ENCODE results near the gene ZMIZ1.

ZMIZ1 gene

DNA sequence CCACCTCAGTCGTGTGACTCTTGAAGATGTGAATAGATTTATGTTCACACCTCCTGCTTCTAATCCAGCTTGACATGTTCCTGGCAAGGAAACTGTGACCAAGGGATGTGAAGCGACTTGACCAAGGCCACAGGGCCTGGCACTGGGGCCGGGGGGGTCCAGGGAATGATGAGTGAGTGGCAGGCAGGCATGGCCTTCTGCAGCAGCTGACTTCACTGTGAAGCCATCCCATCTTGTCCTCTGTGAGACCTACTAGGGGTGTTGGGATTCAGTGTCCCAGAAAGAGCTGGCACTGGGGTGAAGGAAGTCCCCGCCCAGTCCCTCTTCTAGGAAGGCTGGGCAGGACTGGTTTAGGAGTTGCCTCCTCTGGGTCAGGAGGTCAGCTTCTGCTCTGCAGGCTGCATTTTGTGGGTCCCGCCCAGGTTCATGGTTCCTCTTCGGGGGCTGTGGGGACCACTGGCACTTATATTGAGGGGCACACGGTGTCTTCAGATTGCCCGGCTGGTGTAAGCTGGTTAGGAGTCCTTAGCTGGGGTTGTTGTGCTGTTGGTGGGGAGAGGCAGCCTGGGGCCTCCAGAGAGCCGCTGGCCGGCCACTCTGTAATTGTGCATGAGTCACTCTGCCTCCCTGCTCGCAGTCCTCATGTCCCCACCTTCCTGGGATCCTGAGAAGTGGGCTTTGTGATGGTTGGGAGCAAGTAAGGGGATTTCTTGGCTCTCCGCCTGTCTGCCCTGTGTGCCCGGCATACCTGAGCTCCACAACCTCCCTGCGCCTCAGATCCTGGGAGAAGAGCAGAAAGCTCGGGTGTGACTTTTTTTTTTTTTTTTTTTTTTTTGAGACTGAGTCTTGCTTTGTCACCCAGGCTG, 11.0 kb downstream of the ZMIZ1 start:
- DNase-seq (ENCODE audit: low read depth) = no peak

DNA sequence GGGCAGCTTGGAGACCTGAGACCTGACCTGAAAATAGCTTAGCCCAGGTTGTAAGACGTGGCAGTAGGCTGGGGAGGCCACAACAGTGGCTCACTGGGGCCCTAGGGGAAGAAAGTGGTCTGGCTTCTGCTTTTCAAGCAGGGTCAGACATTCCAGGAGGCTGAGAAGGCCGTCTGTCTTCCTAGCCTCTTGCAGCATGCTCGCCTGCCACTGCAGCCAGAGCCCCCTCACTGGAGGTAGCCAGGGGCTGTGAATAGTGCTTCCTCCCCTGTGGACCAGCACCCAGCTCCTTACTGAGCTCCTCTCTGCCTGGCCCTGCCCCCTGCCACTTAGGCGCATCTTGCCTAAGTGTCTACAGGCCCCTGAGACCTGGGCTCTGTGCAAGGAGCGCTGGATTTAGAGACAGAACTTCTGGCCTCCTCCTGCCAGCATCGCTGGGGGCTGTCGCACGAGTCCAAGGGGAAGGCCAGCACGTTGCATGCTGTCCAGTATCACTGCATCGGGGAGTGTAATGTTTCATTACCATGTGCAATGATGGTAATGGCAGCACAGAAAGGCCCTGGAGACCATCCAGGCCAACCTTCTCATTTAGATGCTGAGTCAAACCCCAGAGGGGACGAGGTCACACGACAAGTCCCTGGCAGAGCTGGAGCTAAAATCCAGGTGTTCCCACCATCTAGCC, 12.7 kb downstream of the ZMIZ1 start:
- no peak for DNase-seq (ENCODE audit: low read depth)

DNA sequence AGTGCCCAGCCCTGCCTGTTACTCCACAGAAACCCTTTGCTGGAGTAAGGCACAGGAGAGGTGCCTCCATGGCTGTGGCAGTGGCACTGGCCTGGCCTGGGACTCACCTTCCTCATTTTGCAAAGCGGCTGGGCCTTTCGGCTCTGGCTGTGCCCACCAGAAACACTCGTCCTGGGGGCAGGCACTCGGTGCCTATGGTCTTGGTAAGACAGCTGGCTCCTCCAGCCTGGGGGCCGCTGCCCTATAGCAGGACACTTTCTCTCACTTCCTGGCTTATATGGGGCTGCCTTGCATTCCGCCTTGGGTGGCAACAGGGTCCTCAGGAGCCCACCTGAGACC, 13.2 kb downstream of the ZMIZ1 start:
- DNase-seq (ENCODE audit: low read depth) = no peak

DNA sequence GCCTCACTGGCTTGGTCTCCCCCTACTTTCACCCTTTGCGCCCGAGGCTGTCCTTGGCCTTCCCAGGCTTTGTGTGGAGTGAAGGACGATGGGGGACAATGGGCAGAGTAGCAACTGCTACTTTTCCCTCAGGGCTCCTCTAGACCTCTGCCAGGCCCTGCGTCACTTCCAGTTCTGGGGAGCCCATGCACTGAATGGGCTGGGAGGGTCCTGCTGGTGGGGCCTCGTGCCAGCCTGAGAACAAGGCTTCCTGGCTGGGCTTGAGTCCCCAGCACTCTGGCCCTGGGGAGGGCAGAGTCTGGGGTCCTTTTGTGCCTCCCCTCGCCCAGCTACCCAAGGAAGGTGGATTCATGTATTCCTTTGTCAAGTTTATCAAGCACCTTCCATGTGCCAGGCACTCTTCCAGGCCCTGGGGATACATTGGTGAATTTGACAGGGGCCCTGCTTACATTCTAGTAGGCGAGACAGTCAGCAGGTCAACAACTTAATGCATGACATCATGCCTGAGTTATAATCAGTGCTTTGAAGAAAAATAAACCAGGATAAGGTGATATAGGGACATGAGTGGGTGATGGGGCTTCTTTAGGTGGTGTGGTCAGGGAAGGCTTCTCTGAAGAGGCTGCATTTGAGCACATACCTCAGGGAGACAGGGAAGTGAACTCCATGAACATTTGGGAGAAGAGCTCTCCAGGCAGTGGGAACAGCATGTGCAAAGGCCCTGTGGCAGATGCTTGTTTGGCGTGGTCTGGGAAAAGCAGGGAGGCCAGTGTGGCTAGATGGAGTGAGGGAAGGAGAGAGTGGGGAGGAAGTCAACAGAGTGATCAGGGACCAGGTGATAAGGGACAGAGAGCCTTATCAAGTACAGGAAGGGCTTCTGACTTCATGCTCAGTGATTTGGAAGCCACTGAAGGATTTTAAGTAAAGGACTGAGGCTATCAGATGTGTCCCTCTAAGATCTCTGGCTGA, 14.1 kb downstream of the ZMIZ1 start:
- no peak for DNase-seq (ENCODE audit: low read depth)

DNA sequence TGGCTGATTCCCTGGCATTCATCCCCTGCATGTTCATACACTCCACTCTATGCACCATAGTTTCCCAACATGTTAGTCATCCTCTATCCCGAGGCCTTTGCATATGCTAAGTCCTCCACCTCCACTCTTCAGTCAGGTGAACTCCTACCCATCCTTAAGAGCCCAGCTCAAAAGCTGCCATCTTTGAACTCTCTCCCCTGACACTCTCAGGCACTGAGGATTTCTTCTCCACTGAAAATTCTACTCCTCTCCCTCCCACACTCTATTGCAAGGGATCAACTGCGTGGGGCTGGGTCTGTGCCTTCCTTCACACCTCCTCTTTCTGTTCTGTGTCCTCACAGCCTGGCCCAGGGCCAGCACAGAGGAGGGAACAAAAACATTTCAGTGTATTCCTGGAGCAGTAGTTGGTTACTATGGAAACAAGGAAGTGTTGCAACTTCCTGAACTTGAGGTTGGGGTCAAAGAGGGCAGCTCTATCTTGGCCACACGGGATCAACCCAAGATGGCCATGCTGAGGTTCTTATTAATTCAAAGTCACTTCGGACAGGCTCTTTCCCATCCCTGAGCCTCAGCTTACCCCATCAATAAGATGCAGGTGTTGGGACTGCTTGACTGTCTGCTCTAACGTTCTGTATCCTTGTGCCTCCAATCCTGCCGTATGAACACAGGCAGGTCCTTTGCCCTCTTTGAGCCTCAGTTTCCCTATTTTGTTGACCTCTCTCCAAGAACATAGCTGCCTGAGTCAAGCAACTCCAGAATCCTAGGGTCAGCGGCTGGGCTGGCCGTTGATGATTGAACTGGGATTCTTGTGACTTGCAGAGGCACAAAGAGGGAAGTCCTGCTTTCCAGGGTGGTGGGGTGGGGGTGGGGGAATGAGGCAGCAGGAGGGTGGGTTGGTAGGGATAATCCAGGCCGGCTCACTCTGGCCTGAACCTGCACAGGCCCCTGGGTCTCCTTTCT, 15.5 kb downstream of the ZMIZ1 start:
- DNase-seq (ENCODE audit: low read depth) = no peak

DNA sequence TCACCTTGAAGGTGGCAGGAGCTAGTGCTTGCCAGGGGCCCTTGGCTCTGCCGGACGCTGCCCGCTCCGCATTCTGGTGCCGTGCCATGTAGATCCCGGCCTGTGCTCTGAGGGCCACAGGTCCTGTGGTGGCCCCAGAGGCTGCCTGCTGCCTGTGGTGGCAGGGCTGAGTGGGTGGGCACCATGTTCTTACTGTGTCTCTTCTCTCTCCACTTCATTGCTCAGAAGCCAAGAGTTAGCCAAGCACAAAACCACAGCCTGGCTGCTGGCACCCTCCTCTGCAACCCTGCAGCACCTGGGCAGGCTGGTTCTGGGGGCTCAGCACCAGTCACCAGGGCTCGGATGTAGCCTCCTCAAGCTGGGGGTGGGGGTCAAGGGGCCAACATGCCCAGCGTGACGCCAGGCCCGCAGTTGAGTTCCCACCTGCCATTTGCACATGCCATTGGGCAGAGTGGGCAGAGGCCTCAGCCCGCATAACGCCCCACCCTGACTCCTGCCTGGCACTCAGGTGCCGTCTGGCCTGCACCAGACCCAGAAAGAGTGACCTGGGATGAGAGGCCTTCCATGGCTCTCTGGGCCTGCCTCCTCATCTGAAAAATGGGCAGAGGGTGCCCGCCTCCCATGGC, 16.3 kb downstream of the ZMIZ1 start:
- DNase-seq (ENCODE audit: low read depth) = no peak

DNA sequence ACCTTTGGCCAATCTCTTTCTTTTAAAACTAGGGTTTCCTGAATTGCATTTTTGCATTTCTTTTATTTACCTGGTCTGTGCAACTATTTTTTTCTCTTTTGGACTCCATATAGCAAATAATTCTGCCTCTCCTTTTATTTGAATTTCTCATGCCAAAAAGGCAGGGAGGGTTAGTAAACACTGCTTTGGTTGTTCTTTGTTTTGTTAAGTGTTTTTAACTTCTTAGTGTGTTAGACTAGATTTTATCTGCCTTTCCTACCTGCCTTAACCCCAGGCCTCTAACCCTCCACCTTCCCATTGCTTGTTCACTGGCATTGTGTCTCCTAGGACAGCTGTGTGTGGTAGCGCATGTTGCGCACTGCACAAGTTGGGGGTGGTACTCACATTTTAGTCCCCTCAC, 18.1 kb downstream of the ZMIZ1 start:
- DNase-seq (ENCODE audit: low read depth) = no peak

DNA sequence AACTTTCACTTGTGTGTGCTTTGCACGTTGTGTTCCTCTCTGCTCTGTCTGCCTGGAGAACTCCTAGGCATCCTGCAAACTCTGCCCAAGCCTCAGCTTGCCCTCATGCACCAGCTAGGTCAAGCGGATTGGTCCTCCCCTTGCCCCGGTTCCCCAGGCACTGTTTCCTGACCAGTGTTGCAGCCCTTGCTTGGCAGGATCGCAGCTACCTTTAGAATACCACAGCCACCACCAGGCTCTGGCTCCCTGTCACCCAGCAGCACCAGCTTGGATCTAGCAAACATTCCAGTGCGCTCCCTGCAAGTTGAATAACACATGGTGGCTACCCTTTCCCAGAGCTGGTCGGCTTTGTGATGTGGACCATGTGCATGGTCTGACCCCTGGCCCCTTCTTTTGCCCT, 19.0 kb downstream of the ZMIZ1 start:
- no peak for DNase-seq (ENCODE audit: low read depth)

DNA sequence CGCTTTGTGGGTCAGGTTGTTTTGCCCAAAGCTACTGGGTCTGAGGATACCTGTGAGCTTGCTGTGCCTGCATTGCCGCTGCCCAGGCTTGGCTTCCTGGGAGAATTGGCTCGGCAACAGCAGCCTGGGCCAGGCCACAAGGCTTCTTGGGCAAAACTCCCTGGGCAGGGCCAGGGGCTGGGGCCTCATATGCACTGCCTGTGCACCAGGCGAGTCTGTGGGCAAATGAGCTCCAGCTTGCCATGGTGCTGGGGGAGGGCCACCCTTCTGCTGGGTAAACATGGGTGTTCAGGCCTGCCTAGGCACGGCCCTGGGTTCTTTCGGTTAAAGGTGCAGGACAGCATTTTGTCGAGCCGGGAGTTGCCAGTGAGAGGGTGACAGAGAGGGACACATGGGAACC, 19.4 kb downstream of the ZMIZ1 start:
- no peak for DNase-seq (ENCODE audit: low read depth)

DNA sequence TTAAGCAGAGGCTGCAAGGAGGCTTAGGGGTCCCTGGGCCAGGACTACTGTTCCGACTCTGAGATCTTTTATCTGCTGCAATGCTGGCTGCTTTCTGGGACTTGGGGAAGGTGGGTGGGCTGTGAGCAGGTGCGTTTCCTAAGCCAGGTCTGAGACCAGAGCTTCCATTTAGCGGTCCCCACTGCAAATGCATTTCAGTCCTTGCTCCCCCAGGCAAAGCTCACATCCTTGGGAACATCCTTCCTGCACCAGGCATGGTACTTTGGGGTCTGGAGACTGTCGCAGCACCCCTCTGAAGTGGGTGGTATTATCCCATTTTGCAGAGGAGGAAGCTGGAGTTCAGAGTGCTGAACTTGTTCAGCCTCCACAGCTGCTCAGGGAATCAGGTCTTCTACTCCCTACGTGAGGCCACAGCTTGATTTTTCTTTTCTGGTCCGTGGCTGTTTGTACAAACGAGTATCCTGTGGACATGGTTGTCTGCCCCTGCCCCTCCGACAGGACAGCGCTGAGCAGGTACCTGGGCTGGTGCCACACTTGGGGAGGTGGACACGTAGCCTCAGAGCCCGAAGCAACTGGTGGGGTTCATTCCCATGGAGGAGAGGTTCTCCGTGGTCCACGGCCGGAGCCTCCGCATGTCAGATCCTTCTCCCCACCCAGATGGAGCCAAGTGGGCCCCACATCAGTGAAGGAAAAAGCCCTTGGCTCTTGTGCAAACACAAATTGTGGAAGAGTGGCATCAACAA, 20.0 kb downstream of the ZMIZ1 start:
- no peak for DNase-seq (ENCODE audit: low read depth)

DNA sequence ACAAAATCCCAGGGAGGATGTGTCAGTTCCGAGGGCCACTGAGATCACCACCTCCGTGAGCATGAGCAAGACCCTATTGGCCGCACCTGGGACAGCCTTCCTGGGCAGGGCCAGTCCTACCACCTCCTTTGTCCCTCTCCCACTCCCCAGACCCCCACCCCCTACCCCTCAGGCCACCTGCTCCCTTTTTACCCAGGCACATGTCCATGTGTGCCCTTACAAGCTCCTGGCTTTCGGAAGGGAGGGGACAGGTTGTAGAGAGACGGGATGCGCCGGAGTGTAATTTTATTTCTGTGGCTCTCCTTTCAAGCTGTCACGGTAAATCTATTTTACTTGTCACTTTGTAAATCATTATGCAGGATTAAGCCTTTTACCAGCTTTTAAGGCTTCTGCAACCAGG, 20.9 kb downstream of the ZMIZ1 start:
- DNase-seq (ENCODE audit: low read depth) = no peak

DNA sequence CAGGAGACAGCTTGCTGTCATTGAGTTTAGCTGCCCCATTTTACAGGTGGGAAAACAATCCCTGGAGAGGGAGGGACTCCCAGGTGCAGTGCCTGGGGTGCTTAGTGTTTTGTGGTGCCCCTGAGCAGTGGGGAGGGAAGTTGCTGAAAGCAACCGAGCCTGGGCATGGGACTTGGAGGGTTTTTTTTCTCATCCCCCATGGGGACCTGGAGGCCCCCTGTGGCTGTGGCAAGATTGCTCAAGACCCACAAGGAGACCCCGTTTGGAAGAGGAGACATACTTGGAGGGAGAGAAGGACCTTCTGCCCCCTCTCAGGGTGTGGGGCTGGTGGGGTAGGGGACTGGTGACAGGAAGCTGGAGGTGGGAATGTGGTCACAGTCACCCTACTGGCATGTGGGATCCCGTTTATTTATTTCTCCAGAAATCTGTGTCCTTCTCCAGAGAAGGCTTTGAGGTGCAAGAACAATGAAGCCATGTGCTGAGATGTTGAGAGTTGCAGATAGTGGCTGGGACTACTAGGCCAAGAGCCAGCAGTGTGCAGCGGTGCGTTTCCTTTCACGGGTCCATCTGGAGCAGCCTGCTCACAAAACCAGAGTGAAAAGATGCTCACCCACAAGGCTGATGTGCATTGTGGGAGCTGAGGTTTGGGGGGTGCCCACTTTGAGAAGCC, 21.5 kb downstream of the ZMIZ1 start:
- DNase-seq (ENCODE audit: low read depth) = no peak

DNA sequence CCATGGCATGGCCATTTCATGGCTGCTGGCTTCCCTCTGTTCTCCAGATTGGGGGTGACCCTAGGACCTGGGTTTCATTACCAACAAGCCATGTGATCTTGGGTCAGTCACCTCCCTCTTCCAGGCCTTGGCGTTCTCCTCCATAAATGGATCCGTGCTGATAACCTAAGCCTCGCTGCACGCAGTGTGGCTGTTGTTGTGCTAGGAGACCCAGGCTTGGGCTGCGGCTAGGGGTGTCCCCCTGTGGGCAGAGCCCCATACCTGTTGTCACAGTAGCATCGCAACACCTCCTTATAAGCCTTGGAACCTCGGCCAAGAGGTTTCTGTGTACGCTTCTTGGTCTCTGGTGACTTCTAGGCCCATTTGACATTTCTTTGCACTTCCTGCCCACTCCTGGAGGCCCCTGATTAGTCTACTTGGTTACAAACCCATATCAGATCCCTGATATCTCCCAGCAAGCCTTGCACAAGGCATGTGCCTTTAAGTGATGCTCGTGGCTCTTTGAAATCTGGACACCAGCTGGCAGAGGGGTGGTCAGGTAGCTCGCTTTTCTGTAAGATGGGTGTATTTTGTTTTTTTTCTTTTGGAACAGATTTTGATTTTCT, 23.6 kb downstream of the ZMIZ1 start:
- DNase-seq (ENCODE audit: low read depth) = no peak

DNA sequence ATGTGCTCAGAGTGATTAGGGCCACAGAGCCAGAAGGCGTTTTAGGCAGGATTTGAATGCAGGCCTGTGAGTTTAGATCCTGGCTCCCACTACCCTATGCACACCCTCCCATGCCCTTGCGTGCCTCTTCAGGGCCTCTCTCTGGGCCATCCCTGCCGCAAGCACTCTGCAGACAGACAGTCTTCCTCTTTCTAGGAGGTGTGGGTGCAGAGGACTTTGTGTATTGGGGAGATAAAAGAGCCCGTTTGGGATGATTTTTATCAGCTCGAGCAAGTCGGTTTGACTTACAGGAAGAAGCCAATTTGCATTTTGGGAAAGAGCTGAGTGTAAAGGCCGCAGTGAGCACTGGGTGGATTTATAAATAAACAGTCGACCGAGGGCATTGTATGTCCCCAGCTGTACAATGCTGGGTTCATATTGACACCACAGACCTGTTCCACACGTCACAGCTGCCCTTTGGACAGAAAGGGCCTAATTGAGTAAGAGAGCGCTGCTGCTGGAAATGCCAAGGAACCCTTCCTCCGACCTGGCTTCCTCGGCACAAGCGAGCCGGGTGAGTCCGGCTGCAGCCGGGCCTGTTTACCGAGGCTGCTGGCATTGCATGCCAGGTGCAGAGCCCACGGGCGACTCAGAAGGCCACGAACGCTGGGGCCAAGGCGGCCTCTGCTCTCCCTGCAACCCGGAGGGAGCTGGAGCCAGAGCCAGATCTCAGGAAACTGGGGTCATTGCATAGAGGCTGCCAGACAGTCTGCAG, 25.1 kb downstream of the ZMIZ1 start:
- no peak for DNase-seq (ENCODE audit: low read depth)

DNA sequence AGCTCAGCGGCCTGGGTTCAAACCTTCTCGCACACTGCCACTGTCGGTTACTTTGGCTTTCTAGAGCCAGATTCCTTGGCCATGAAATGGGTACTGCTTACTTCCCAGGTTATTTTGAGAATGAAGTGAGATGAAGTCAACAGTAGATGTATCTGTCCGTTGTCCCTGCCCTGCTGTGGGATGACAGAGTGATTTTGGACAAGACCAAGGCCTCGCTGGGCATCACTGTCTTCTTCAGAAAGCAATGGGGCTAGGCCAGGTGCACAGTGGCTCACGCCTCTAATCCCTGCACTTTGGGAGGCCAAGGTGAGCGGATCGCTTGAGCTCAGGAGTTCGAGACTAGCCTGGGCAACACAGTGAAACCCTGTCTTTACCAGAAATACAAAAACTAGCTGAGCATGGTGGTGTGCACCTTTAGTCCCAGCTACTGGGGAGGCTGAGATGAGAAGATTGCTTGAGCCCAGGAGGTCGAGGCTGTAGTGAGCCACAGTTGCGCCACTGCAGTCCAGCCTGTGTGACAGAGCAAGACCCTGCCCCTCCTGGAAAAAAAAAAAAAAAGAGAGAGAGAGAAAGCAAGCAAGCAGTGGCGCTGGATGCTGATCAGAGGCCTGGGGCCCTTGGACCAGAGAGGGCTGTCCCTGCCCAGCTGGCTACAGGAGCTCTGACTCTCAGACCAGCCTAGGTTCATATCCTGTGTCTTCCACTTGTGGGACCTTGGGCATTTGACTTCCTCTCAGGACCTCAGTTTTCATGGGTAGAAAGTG, 25.8 kb downstream of the ZMIZ1 start:
- DNase-seq (ENCODE audit: low read depth) = no peak

DNA sequence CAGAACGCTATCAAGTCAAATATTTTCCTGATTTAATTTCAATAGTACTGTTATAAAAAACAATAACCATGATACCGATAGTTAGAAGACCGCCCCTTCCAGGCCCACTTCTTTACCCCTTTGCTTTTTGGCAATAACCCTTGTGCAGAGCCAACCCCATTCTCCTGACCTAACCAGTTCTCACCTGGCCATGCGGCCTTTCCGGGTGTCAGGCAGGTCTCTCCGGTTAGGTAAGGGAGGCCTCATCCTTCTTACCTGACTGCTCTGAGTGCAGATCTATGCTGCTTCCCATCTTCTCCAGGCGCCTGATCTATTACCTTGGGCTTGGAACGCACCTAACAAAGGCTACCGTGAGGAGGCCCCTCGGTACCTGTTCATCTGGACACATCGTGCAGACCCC, 26.6 kb downstream of the ZMIZ1 start:
- DNase-seq (ENCODE audit: low read depth) = no peak

DNA sequence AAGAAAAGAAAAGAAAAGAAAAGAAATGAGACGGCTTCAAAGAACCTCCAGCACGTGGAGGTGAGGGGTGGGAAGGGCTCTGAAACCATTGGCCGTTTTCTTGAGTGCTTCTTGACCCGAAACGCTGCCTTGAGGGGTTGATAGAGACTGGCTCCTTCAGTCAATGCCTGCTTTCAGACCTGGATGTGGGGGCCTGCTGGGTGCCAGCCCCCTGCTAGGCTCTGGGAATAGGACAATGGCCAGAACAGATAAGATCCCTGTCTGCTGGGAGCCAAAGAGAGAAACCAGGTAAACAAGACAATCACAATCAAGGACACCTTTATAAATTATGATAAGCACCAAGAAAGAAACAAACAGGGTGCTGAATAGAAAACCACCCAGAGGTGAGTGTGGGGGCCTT, 27.7 kb downstream of the ZMIZ1 start:
- DNase-seq (ENCODE audit: low read depth) = no peak
